Suprapubic skin (tissue), 3 donors: ENCODE data around the gene CHAT.

ENCODE experiments used
- EP300 ChIP-seq: sonication (generic); formaldehyde crosslinking; IDR thresholded peaks from one replicate; pipeline ENCODE4 v1.6.1; 2017; ENCODE audit warnings: antibody characterized with exemption
- TF ChIP-seq, protein P1 (sequence below), 2 donors: fragments of 200-600 bp in 1 of 2; fragments of 450-650 bp in 1 of 2; sonication (generic) in 1 of 2; IDR thresholded peaks; one replicate each; pipeline ENCODE4 v1.5.1; 2016 to 2019; ENCODE audit warnings: antibody characterized with exemption in 2 of 2, mild to moderate bottlenecking in 1 of 2, moderate library complexity in 1 of 2

DNA sequence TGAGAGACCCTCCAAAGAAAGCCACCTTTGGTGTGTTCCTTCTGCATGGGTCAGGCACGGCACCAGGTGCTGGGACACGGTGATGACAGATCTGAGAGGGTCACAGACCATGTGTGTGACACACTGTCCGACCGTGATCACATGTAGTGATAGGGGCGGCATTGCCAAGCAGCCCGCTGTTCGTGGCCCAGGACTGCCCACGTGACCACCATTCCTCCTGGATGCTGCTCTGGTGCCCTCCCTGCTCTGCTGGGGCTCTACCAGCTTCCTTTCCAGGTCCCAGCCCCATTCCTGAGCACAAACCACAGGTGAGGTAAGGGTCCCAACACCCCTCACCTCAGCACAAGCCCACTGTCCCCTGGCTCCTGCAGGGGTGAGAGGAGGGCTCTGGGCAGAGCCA lies 13.8 kb upstream of the CHAT start:
- TF ChIP-seq, protein P1, sequence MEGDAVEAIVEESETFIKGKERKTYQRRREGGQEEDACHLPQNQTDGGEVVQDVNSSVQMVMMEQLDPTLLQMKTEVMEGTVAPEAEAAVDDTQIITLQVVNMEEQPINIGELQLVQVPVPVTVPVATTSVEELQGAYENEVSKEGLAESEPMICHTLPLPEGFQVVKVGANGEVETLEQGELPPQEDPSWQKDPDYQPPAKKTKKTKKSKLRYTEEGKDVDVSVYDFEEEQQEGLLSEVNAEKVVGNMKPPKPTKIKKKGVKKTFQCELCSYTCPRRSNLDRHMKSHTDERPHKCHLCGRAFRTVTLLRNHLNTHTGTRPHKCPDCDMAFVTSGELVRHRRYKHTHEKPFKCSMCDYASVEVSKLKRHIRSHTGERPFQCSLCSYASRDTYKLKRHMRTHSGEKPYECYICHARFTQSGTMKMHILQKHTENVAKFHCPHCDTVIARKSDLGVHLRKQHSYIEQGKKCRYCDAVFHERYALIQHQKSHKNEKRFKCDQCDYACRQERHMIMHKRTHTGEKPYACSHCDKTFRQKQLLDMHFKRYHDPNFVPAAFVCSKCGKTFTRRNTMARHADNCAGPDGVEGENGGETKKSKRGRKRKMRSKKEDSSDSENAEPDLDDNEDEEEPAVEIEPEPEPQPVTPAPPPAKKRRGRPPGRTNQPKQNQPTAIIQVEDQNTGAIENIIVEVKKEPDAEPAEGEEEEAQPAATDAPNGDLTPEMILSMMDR (IDR thresholded peaks at IDR 0.05) = no peak
- no peak for TF ChIP-seq EP300
